ENCODE data around the gene BMF.

Gene BMF

DNA sequence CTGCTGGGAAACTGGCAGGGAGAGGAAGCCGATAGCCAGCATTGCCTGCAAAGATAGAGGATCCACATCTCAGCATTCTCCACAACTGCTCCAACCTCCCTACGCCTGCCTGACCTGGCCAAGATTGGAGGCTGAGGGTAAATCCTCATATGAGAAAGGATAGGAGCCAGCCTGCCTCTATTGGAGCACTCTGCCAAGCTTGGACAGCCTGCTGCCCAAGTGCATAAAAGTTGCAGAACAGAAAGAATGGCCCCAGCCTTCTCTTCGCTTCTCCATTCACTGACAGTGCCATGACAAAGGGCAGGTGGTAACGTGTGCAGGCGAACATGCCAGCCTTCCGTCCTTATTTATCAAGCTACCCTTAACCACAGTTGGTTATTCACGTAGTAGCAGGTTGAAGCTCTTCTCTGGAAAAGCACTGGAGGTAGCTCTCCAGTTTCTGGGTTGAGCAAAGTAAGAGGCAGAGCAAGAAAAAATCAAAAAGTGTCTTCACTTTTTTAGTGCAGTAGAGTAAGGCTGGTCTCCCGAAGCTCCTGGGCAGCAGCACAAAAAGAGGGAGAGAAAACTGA, 4.3 kb downstream of the BMF start:
- in situ Hi-C loops (cut with MboI; ENCODE audit: low sequenced_read_pairs), result no loop called here

GRCh38 chr15:40103864-40104271, 4.8 kb downstream of the BMF start:
- in situ Hi-C loops (cut with MboI; ENCODE audit: low sequenced_read_pairs), result no loop called here

GRCh38 chr15:40102897-40103858, 5.5 kb downstream of the BMF start:
- in situ Hi-C loops (cut with MboI; ENCODE audit: low sequenced_read_pairs), result no loop called here

GRCh38 chr15:40100947-40101905, 7.5 kb downstream of the BMF start:
- in situ Hi-C loops (cut with MboI; ENCODE audit: low sequenced_read_pairs), result no loop called here

- in situ Hi-C loops (cut with MboI; ENCODE audit: low sequenced_read_pairs), result no loop called here
Measured at GRCh38 chr15:40100123-40100946, 8.3 kb downstream of the BMF start.

DNA sequence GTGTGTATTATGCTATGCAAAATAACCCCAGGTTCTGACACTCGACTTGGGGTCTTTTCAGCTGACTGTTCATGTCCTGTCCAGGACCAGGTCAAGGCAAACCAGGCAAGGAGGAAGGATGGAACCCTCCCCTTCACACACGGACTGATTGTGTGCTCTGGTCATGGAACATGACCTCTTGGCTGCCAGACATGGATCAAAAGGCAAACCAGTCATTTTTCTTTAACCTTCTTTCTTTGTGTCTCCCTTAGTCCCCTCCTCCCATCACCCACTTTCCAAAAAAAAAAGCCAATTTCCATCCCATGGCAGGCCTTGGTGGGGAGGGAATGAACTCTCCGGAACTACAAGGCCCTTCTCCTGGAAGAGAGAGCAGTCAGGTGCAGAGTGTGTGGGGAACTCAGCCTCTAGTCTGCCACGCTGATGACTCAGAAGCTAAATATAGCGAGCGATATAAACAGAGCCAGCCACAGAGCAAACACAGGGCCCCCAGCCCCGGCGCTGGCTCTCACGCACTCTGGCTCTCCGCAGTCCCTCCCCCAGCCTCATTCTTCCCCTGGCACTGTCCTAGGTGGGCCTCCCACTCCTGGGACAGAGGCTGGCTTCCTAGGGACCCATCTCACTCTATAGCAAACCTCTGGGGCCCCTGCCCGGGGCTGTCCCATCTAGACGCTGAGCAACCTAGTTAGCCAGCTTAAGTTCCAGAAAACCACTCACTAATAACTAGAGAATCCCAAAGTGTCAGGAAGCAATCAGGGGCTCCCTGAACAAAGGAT, 10.0 kb downstream of the BMF start:
- in situ Hi-C loops (cut with MboI; ENCODE audit: low sequenced_read_pairs), result no loop called here

GRCh38 chr15:40097968-40098476, 10.7 kb downstream of the BMF start:
- in situ Hi-C loops (cut with MboI; ENCODE audit: low sequenced_read_pairs), result no loop called here

DNA sequence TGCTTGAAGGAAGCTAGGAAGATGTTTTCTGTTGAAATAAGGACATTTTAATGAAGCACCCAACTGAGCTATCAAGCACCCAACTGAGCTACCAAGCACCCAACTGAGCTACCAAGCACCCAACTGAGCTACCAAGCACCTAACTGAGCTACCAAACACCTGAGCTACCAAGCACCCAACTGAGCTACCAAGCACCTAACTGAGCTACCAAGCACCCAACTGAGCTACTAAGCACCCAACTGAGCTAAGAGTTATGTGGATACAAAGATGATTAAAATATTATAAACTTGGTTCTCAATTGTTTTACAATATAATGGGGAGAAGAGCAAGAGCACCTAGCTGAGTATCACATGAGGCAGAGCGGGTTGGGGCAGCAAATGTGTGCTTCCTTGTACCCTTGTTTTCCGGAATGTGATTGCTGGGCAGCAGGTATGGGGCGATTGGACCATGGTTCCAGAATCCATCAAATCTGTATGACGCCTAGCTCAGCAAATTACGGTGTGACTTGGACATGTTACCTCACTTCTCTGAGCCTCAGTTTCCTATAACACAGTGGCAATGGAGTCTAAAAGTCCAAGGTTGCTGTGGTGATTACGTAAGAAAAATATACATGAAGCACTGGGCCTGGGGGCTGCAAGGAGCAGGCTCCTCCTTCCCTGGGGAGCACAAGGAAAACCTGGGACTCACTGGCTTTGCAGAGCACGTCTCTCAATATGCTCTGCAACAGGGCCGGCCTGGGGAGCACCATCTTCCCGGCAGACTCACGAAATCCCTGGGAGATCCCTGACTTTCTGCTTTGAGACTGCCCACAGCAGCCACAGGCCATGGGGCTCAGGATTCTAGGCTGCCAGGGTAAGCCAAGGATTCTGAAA, 11.3 kb downstream of the BMF start:
- in situ Hi-C loops (cut with MboI; ENCODE audit: low sequenced_read_pairs), result no loop called here

DNA sequence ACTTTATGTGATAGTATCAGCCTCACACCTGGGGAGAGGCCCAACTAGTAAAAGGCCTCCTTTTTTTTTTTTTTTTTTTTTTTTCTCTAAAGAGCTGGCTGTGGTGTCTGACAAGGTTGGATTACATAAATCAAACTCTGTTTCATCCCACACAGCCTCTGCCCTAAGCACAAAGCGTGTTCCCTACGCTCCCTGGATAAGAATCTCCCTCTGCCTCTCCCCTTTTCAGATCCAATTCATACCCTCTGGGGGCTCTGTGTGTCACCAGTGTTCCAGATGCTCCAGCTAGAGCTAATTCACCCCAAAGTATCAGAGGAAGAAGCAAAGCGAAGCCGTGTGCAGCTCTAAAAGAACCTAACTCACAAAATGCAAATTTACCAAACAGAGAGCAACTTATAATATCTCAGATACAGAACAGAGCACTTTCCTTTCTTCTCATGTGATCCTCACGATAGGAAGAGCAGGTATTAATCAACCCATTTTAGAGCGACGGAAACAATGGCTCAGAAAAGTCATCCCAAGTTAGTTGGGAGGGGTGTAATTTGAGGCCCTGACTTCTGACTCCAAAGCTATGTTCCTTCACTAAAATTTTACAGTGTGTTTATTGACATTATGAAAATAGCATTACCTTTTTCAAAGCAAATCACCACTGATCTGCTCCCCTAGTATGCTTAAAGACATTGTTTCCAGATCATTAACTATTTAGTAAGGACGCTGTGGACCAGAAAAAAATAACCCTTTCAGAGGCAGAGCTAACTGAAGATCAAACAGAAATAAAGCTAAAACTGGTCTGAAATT, 12.4 kb downstream of the BMF start:
- in situ Hi-C loops (cut with MboI; ENCODE audit: low sequenced_read_pairs), result no loop called here

DNA sequence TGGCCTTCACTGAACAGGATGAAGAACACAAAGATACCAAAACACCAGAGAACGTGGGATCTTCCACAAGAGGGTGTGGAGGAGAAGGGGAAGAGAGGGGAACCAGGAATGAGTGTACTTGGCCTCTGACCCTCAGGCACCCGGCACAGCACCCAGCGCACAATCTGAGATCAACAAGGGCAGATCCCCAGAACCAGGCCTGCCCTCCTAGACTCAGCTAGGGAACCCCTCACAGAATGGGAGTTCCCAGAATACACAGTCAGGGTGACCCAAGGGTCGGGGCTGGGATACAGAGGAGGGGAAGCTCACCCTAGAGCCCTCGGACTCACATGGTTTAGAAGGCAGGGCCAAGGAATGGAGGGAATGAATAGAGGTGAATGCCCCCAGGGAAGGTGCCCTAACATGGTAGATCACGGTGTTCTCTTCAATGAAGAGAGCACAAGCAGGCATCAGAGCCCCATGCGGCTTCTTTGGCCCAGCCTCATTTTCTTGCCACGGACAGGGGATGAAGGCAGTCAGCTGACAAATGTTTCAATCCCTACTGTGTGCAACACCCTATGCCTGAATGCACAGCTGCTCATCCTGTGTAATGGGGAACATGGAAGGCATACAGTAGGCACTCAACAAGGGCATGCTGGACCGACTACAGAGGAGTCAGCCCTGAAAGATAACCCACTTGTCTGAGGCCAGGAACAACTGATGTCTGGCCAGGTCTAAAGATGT, 13.1 kb downstream of the BMF start:
- in situ Hi-C loops (cut with MboI; ENCODE audit: low sequenced_read_pairs), result no loop called here

DNA sequence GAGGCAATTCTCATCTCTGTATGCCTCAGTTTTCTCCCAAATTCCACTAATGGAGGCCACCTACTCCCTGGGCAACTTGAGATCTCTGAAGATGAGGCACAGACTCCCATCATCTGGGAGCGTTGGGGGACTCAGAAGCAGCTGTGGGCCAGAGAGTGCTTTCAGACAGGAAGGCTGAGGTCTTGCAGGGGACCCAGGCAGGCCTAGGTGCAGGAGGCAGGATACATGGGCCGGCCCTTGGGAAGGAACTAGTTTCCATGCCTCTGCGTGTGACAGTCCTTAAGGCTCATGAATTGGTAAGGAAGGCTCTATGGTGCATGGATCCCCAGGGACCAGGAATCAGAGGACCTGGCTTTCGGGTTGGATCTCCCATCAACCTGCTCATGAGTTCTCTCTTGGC, 14.5 kb downstream of the BMF start:
- in situ Hi-C loops (cut with MboI; ENCODE audit: low sequenced_read_pairs), result no loop called here

- in situ Hi-C loops (cut with MboI; ENCODE audit: low sequenced_read_pairs), result no loop called here
Measured at GRCh38 chr15:40092979-40093869, 15.5 kb downstream of the BMF start.

DNA sequence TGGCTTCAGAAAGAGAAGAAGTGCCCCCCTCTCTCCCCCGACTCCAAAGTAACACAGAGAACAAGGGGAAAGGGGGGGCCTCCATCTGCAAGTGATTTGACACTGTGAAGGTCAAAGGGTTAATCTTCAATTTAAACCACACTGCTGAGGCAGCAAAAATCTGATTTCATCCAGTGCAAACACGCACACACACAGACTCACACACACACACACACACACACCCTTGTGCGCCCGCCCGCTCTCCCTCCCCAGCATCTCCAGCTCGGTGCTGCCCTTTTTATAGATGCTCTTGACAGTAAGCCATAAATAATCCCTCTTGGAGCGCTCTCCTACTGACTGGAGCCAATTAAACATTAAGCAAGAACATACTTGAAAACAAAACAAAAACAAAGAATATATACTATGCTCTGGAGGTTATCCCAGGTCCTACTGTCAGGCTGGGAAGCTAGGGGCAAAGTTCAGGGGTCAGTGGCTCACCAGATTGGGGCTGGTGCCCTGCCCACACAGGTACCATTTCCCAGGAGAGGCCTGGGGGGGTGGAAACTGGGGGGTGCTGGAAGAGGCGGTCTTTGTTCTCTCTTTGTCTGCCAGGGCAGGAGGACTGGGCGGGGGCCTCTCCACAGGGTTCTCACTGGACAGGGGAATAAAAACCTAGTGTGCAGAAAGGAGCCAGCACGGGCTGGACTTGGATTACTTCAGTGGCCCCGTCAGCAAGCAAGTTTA, 16.3 kb downstream of the BMF start:
- in situ Hi-C loops (cut with MboI; ENCODE audit: low sequenced_read_pairs), result no loop called here

GRCh38 chr15:40091861-40092255, 16.8 kb downstream of the BMF start:
- in situ Hi-C loops (cut with MboI; ENCODE audit: low sequenced_read_pairs), result no loop called here

DNA sequence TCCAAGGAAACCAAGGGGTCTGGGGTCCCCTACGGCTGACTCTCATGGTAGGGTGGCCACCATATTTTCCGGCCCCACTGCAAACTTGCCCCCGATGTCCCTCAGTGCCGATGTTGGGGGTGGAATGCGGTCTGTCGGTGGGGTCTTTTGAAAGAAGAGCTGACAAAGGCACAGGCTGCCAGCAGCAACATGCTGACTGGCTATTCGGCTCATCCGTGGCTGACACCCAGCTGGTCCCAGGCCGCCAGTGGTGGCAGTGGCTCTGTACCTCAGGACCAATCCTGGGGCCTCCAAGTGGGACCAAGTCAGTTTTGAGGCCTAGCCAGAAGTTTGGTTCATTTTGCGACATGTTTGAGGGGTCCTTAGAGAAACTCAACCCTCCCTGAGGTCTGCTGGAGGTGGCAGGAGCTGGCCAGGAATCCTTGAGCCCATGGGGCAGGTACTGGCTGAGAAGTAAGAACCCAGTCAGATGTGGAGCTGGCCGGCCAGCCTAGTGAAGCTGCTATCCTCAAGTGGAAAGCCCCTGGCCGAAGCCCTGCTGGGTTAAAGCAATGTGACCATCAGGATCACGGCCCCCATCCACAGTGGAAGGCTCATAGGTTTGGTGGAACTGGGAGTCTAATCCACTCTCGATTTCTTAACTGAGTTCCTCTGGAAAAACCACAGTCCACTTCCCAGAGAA, 17.8 kb downstream of the BMF start:
- in situ Hi-C loops (cut with MboI; ENCODE audit: low sequenced_read_pairs), result no loop called here
